ENCODE measurements around the gene DUSP15. TPM values are rescaled to one million over a fixed set of nuclear protein-coding genes. Genes with fewer than 3 reads are reported as not detected.
A peak's percentile ranks its signal among the peaks of the same experiment; 100 is the strongest.

The DUSP15 gene
- total and polyA plus RNA-seq, 9 of the 15 experiments (the other 6 are each of a cell fraction or from before 2014, with no cell fraction given), result 0.34 TPM; not detected in 8

- TF ChIP-seq HINFP (tag; conservative IDR thresholded peaks at IDR 0.05; ENCODE audit: low read depth) (peak; percentile 55; the same call in 1 of the 2 replicates), REST (IDR thresholded peaks at IDR 0.05; ENCODE audit: borderline replicate concordance) (peak; percentile 35; the same call in 1 of the 2 replicates), REST (CRISPR knock-in tag; IDR thresholded peaks at IDR 0.05; ENCODE audit: low read depth) (no peak), RAD51 (IDR thresholded peaks at IDR 0.05; ENCODE audit: borderline replicate concordance, low read depth) (0 out of 2 replicates have a peak, but pooled peaks have one; percentile 7), POLR2G (IDR thresholded peaks at IDR 0.05; ENCODE audit: low read depth, low read length) (peak; percentile 53), ASH1L (IDR thresholded peaks at IDR 0.05; ENCODE audit: borderline replicate concordance, low read depth, partially characterized antibody) (no peak), ZNF586 (CRISPR knock-in tag; conservative IDR thresholded peaks at IDR 0.05) (no peak), LEF1 (IDR thresholded peaks at IDR 0.05) (peak; percentile 37; the same call in 1 of the 2 replicates), HMBOX1 (IDR thresholded peaks at IDR 0.05) (peak; percentile 93), NCOR1 (IDR thresholded peaks at IDR 0.05) (0 out of 2 replicates have a peak, but pooled peaks have one; percentile 12), ZBED1 (IDR thresholded peaks at IDR 0.05) (peak; percentile 99), PREB (CRISPR knock-in tag; IDR thresholded peaks at IDR 0.05) (0 out of 2 replicates have a peak, but pooled peaks have one; percentile 72), SMARCA5 (IDR thresholded peaks at IDR 0.05) (peak; percentile 26; the same call in 1 of the 2 replicates), SMAD4 (CRISPR knock-in tag; conservative IDR thresholded peaks at IDR 0.05) (0 out of 2 replicates have a peak, but pooled peaks have one; percentile 49)
Measured at GRCh38 chr20:31879143-31879987, 9.0 kb upstream of the DUSP15 start (continued).
